Panc1 (cell line): Measurements from ENCODE around the gene POLN.

Source experiments
- CTCF ChIP-seq: fragments of 450-650 bp; IDR thresholded peaks from 2 replicates; pipeline ENCODE4 v1.5.1; 2017; ENCODE audit warnings: mild to moderate bottlenecking
- POLR2AphosphoS5 ChIP-seq: IDR thresholded peaks from 2 replicates; pipeline ENCODE4 v1.6.1; 2012; ENCODE audit warnings: mild to moderate bottlenecking, low read depth, low read length, moderate library complexity
- SIN3A ChIP-seq: IDR thresholded peaks from 2 replicates; pipeline ENCODE4 v1.6.1; 2012; ENCODE audit warnings: low read depth, mild to moderate bottlenecking, low read length, moderate library complexity, borderline replicate concordance; ENCODE audit not compliant: insufficient read depth
- TF ChIP-seq, protein P1 (sequence below), 2 experiments: IDR thresholded peaks; 2 replicates each; pipeline ENCODE4 v1.6.1; 2011 to 2012; ENCODE audit warnings: low read depth in 2 of 2, control low read depth in 1 of 2, low read length in 1 of 2, mild to moderate bottlenecking in 1 of 2, moderate library complexity in 1 of 2; ENCODE audit not compliant: insufficient read depth in 1 of 2

GRCh38 chr4:2068198-2068470 lies 173.8 kb downstream of the POLN start:
- TF ChIP-seq CTCF (no peak), SIN3A (no peak), POLR2AphosphoS5 (no peak)
- TF ChIP-seq, protein P1, sequence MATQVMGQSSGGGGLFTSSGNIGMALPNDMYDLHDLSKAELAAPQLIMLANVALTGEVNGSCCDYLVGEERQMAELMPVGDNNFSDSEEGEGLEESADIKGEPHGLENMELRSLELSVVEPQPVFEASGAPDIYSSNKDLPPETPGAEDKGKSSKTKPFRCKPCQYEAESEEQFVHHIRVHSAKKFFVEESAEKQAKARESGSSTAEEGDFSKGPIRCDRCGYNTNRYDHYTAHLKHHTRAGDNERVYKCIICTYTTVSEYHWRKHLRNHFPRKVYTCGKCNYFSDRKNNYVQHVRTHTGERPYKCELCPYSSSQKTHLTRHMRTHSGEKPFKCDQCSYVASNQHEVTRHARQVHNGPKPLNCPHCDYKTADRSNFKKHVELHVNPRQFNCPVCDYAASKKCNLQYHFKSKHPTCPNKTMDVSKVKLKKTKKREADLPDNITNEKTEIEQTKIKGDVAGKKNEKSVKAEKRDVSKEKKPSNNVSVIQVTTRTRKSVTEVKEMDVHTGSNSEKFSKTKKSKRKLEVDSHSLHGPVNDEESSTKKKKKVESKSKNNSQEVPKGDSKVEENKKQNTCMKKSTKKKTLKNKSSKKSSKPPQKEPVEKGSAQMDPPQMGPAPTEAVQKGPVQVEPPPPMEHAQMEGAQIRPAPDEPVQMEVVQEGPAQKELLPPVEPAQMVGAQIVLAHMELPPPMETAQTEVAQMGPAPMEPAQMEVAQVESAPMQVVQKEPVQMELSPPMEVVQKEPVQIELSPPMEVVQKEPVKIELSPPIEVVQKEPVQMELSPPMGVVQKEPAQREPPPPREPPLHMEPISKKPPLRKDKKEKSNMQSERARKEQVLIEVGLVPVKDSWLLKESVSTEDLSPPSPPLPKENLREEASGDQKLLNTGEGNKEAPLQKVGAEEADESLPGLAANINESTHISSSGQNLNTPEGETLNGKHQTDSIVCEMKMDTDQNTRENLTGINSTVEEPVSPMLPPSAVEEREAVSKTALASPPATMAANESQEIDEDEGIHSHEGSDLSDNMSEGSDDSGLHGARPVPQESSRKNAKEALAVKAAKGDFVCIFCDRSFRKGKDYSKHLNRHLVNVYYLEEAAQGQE (IDR thresholded peaks at IDR 0.05; ENCODE audit: insufficient read depth in 1 of 2, low read depth in 2 of 2, low read length in 1 of 2) = no peak
